Stimulated activated CD4-positive, alpha-beta T cell treated with anti-CD3 and anti-CD28 coated beads, Interleukin-1b, Interleukin-23, amount 100 ng/mL, for 48 hours (primary cell): Measurements from ENCODE around the gene SELPLG.
"Not testable (repeated sequence)": the region's sequence is repeated elsewhere in the genome, so short reads cannot be mapped to it uniquely, and the experiment has no call there.

Experiments
- DNase-seq: peaks from one replicate; pipeline ENCODE4 v3.0.0-alpha.2; 2020

Gene SELPLG

GRCh38 chr12:108584456-108585065 lies 49.1 kb downstream of the SELPLG start:
- no peak for DNase-seq

DNA sequence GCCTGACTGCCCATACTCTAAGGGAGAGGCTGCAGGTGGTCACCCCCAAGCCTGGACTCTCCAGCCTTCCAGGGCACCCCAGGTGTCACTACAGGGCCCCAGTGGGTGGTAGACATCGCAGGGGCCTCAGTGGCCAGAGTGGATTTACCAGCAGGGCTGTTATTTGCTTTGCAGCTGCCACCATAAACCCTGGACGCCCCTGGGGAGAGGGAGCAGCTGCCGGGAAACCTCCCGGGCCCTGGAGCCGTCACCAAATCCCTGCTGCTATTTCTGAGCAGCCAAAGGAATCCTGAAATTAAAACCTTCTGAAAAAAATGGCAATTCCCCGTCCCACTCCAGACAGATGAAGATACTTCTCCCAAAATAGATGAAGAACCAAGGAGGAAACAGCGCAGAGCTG lies 49.7 kb downstream of the SELPLG start:
- no peak for DNase-seq

DNA sequence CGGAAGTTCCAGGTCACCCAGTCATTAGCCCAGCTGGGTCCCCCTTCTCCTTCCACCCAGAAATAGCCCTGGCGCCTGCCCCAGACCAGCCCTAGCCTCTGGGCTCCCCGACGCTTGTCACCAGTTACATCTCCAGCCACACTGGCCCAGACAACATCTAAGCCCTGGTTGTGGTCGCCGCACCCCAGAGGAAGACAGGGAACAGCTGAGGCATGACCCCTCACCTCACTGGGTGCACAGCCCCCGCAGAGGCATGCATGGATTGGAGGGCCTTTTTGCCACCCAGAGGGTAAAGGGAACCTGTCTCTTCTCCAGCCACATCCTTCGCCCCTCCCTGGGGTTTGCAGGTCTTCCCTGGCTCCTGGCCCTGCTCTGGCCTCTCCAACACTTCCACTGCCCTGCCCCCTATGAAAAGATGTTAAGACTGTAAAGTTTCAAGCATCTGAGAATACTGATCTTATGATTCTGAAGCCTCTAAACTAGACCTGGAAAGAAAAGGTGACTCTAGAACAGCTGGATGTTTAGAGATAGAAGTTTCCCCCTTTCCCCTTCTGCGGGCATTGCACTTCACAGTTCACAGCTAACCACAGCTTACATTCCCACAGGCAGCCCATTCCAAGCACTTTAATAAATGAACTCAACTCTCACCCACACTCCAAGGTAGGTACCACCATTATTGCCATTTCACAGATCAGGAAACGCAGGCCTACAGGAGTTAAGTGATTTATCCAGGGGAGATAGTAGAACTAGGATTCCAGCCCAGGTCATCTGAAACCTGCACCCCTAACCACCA lies 50.5 kb downstream of the SELPLG start:
- no peak for DNase-seq

- DNase-seq: no peak
Measured at GRCh38 chr12:108582509-108582908, 51.2 kb downstream of the SELPLG start.

DNA sequence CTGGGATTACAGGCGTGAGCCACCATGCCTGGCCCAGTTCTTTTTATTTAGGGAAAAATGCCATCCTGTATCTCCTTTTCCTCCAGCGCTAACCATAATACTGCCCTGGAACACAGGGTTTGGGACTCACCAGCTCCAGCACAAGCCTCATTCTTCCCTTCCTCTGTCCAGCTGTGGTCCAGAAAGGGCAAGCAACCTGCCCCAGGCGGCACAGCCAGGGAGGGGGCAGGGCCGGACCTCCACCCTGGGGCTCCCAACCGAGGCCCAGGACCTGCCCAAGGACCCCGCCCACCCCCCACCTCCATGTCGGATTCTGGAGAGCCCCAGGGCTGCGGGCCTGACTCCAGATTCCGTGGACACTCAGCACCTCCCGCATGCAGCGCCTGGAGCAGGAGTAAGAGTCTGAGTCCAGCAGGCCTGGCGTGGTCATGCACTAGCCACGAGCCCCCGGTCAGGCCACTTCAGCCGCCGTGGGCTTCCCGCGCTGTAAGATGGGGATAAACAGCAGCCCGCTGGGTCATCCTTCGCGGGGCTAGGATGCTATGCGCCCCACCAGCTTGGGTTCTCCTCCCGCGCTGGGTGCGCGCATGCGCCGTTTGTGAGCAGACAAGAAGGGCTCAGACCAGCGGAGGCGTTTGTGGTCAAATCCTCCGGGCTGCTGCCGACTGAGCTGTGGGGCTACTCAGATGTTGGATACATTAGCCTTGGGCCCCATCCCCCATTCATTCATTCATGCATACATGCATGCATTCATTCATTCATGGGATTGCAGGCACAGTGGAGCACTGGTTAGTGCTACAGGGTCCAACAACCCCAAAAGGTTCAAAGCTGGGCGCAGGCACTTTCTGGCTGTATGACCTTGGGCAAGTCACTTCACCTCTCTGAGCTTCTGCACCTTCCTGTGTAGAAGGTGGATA lies 52.1 kb downstream of the SELPLG start:
- no peak for DNase-seq

- DNase-seq: no peak
Measured at GRCh38 chr12:108580531-108580930, 53.2 kb downstream of the SELPLG start.

DNA sequence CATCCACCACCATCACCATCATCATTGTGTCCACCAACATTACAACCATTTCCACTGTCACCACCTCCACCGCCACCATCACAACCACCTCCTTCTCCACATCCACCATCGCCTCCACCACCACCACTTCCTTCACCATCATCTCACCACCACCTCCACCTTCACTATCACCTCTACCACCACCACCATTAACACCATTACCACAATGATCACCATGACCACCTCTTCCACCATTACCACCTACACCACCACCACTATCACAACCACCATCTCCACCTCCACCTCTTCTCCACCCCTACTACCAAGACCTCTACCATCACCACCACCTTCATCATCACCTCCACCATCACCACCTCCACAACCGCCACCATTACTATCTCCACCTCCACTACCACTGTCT lies 54.9 kb downstream of the SELPLG start:
- no peak for DNase-seq

GRCh38 chr12:108578264-108578663 lies 55.4 kb downstream of the SELPLG start:
- DNase-seq: no peak

DNA sequence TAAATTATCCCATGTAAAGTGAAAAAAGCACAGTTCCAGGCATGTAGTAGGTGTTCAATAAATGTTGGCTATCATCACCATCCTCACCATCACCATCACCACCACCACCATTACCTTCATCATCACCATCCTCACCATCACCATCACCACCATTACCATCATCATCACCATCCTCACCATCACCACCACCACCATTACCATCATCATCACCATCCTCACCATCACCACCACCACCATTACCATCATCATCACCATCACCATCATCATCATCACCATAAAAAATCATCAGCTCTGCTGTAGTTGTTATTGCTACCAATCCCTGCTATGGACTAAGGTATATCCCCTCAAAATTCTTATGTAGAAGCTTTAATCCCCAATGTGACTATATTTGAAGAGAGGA lies 56.2 kb downstream of the SELPLG start:
- DNase-seq: no peak

DNA sequence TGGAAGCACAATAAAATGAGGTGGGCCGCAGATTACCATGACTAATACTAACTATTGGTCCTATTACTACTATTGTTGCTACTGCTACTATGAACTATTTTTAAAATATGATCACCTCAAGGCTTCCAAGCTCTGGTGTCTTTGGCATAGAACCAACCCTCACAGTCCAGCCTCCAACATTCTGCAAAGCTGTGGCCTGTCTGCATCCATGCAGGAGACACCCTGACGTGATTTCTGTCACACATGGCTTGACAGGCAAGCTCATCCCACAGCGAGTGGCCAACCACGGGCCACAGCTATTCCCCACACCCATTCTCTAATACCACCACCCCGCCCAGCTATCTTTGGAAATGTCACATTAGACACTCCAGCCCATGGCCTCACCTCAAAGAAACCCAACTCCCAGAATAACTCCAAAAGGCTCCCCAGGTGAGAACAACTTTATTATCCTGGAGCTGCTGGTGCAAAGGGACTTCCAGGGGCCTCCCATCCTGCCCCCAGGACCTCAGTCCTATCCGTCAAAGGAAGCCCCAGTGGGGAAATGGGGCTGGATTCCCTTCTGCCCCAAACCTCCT lies 56.9 kb downstream of the SELPLG start:
- no peak for DNase-seq

DNA sequence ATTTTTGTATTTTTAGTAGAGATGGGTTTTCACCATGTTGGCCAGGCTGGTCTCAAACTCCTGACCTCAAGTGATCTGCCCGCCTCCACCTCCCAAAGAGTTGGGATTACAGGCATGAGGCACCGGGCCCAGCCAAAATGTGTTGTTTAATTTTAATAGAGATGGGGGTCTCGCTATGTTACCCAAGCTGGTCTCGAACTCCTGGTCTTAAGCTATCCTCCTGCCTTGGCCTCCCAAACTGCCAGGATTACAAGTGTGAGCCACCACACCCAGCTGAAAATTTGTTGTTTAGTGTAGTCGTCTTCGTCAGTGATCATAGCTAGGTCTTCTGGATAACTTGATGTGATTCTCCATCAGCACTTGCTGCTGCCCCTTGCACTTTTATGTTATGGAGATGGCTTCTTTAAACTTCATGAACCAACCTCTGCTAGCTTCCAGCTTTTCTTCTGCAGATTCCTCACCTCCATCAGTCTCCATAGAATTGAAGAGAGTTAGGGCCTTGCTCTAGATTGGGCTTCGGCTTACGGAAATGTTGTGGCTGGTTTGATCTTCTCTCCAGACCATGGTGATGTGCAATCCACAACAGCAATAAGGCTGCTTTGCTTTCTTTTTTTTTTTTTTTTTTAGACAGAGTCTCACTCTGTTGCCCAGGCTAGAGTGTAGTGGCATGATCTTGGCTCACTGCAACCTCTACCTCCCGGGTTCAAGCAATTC lies 58.3 kb downstream of the SELPLG start:
- DNase-seq: no peak

DNA sequence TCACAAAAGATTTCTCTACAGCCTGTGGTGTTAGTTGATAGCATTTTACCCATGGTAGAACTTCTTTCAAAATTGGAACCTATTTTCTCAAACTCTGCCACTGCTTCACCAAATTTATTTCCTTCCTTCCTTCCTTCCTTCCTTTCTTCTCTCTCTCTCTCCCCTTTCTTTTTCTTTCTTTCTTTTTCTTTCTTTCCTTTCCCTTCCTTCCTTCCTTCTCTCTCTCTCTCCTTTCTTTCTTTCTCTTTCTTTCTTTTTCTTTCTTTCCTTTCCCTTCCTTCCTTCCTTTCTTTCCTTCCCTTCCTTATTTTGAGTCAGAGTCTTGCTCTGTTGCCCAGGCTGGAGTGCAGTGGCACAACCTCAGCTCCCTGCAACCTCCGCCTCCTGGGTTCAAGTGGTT lies 59.4 kb downstream of the SELPLG start:
- not testable (repeated sequence) for DNase-seq

DNA sequence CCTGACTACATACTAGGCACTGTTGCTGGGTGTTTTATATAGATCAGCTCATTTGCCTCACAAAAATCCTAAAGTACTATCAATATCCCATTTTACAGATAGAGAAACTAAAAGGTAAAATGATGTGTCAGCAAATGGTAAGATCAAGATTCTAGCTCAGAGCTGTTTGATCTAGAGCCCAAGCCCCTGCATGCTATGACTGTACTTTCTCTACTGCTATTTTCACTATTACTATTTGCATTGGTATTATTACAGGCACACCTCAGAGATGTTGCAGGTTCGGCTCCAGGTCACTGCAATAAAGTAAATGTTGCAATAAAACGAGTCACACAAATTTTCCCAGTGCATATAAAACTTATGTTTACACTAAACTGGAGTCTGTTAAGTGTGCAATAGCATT lies 60.4 kb downstream of the SELPLG start:
- peak; percentile 42 for DNase-seq

DNA sequence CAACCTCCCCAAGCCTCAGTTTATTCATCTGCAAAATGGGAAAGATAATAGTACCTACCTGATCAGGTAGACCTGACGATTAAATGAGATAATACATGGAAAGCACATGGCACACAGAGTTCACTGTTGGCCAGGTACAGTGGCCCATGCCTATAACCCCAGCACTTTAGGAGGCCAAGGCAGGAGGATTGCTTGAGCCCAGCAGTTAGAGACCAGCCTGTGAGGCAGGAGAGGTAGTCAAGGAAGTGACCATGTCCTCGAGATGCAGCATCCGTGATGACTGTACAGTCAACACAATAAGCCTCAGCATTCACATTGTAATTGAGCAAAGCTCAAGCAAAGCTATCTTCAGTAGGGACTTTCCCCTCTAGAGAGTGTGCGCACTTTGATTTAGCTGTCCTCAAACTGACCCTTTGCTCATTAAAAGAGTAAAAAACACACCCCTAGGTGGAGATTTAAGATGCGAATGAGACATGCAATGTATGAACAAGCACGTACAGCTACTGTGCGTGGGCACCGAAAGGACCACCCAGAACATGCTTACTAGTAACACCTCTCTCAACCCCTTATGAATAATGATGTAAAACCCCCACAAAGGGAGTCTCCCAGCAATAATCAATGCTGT lies 61.4 kb downstream of the SELPLG start:
- no peak for DNase-seq
